Cardiac fibroblast (primary cell): ENCODE measurements around the gene ADARB2.
"Not testable (repeated sequence)": the region's sequence is repeated elsewhere in the genome, so short reads cannot be mapped to it uniquely, and the experiment has no call there.

ENCODE experiments used
- DNase-seq, 2 donors: peaks; one replicate each; pipeline versions ENCODE4 v3.0.0 to v3.0.0-alpha.2; 2010; ENCODE audit warnings: low read depth in 2 of 2
- H3K4me3 ChIP-seq, 2 donors: replicated peaks in 1 of 2; 1 replicate in 1 of 2; 2 replicates in 1 of 2; pipeline ENCODE4 v1.5.1; 2011; ENCODE audit warnings: low read depth in 2 of 2, low read length in 2 of 2, mild to moderate bottlenecking in 2 of 2, moderate library complexity in 1 of 2
- TF ChIP-seq, protein P1 (sequence below): IDR thresholded peaks from one replicate; pipeline ENCODE4 v1.5.1; 2011; ENCODE audit warnings: low read depth, mild to moderate bottlenecking, low read length, inconsistent platforms

The ADARB2 gene

DNA sequence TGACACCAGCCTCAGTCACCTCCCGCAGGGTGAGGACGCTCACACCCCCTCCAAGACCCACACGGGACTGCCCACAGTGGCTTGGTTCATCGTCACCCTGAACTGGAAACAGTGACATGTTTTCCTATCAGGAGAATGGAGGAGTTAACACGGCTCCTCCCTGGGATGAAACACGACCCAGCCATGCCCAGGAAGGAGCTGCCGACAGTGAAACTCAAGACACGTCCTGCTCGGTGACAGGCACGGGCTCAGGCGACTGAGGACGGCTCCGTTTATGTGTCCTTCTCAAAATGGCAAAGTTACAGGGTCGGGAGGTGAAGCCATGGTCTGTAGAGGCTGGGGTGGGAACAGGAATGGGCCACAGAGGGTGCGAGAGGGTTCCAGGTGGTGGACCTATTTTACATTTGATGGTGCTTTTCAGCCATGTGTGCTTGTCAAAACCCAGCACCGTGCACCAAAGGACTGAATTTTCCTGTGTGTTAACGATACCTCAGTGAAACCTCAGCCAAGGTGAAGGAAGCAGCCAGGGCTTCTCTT is 272.4 kb downstream of the ADARB2 start:
- TF ChIP-seq, protein P1, sequence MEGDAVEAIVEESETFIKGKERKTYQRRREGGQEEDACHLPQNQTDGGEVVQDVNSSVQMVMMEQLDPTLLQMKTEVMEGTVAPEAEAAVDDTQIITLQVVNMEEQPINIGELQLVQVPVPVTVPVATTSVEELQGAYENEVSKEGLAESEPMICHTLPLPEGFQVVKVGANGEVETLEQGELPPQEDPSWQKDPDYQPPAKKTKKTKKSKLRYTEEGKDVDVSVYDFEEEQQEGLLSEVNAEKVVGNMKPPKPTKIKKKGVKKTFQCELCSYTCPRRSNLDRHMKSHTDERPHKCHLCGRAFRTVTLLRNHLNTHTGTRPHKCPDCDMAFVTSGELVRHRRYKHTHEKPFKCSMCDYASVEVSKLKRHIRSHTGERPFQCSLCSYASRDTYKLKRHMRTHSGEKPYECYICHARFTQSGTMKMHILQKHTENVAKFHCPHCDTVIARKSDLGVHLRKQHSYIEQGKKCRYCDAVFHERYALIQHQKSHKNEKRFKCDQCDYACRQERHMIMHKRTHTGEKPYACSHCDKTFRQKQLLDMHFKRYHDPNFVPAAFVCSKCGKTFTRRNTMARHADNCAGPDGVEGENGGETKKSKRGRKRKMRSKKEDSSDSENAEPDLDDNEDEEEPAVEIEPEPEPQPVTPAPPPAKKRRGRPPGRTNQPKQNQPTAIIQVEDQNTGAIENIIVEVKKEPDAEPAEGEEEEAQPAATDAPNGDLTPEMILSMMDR: no peak
- DNase-seq: no peak
- H3K4me3 ChIP-seq: no peak overlapping the region

DNA sequence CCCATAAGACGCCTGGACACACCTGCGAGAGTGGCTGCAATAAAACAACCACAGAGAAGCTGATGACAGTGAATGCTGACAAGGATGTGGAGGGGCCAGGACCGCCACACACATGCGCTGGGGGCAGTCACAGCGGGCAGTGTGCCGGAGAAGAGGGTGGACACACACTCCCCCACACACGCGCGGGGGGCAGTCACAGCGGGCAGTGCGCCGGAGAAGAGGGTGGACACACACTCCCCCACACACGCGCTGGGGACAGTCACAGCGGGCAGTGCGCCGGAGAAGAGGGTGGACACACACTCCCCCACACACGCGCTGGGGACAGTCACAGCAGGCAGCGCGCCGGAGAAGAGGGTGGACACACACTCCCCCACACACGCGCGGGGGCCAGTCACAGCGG is 273.4 kb downstream of the ADARB2 start:
- H3K4me3 ChIP-seq, DNase-seq: not testable (repeated sequence)

DNA sequence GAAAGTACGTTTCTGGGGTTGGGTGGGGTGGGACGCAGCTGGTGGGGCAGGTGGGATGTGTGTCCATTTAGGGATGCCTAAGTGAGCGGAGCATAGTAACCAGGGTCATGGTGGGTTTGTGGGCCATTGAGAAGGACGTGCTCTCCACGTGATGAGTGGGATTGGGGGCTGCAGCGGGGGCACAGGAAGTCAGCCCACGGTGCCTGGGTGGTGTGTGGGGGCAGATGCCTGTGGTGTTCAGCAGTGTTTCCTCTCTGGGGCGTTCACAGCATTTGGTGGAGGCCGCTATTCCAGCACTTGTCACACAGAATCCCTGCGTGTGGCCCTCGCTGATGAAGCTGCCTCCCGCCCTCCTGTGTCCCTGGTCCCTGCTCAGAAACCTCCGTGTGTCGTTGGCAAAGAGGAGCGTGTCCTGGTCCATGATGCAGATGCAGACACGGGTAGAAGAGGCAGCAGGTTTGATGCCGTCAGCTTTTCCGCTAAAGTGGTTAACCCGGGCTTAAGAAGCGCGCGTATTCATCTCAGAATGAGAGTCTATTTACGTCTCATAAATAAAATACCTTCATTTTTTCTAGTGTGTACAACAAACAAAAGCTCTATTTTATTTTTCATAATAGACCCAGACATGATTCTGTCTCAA is 274.2 kb downstream of the ADARB2 start:
- DNase-seq: no peak
- H3K4me3 ChIP-seq: no peak overlapping the region
- TF ChIP-seq, protein P1: no peak

DNA sequence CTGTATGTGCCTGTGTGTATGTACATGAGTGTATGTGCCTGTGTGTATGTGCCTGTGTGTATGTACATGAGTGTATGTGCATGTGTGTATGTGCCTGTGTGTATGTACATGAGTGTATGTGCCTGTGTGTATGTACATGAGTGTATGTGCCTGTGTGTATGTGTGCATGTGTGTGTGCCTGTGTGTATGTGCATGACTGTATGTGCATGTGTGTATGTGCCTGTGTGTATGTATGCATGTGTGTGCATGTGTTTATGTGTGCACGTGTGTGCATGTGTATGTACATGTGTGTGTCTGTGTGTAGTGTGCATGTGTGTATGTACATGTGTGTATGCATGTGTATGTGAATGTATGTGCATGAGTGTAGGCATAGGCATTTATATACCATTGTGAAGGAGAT is 274.8 kb downstream of the ADARB2 start:
- H3K4me3 ChIP-seq: no peak overlapping the region
- DNase-seq: no peak
- TF ChIP-seq, protein P1: no peak

DNA sequence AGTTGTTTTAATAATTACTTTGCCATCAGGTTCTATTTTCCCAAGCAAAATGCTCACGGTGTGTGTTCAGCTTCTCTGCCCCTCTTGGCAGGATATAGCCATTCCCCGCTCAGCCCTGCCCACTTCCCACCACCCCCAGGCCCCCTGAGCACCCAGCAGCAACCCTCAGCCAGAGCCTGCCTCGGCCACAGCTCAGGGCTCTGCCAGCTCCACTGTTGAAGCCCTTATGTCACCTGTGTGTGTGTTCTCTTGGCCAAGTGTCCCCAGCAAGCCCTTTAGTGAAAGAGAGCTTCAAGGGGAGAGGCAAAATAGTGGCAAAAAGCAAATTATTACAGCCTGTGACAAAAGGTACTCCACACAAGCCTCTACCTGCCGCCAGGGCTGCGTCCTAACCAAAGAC is 275.3 kb downstream of the ADARB2 start:
- TF ChIP-seq, protein P1: no peak
- DNase-seq: no peak
- H3K4me3 ChIP-seq: no peak overlapping the region

DNA sequence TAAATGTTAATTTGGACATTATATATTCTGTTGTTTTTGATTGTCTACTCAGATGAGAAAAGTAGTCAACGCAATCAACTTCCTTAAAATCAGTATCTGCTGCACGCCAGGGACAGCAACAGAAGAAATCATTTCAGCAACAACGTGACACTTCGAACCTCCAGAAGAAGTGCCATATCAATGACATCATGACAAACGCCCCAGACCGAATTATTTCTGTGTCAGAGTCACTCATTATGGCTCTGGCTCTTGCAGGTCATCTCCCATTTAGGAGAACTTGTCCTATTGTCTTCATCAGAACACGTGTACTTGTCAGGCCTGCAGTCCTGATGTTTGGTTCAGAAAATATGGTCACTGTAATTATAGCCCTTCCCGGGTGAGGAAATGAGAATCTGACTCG is 276.3 kb downstream of the ADARB2 start:
- no peak overlapping the region for H3K4me3 ChIP-seq
- no peak for DNase-seq
- TF ChIP-seq, protein P1: no peak

DNA sequence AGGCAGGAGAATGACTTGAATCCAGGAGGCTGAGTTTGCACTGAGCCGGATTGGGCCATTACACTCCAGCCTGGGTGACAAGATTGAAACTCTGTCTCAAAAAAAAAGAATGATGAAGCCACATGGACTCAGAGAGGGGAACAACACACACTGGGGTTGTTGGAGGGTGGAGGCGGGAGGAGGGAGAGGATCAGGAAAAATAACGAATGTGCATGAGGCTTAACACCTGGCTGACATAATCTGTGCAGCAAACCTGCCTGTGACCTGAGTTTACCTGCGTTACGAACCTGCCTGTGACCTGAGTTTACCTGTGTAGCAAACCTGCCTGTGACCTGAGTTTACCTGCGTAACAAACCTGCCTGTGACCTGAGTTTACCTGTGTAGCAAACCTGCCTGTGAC is 277.7 kb downstream of the ADARB2 start:
- DNase-seq, H3K4me3 ChIP-seq: not testable (repeated sequence)

DNA sequence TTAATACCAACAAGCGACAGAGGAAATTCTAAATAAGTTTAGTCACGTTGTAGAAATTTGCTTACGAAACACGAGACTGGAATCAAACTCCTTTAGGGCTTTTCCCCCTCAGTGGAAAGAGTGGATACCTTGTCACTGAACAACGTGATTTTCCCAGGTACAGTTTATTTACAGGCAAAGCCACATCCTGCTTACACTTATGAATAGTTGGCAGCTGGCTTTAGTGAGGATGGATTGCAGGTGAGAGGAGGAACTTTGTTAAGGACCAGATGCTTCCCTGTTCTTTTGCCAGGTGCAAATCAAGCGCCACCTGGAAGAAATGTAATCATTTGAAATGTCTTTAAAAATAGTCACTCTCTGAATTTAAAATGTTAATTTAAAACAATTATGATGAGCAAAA is 282.4 kb downstream of the ADARB2 start:
- no peak for DNase-seq
- TF ChIP-seq, protein P1: no peak
- H3K4me3 ChIP-seq: no peak overlapping the region
